ENCODE results near the gene ACSL5.

- TF ChIP-seq TCF3 (IDR thresholded peaks at IDR 0.05; ENCODE audit: borderline replicate concordance, insufficient read depth, low read depth, low read length) = no peak
- TF ChIP-seq PRDM15 (CRISPR knock-in tag; IDR thresholded peaks at IDR 0.05) = no peak
- no peak for TF ChIP-seq EP300 (IDR thresholded peaks at IDR 0.05; ENCODE audit: borderline replicate concordance in 1 of 2, control insufficient read depth in 1 of 2, low read depth in 2 of 2, low read length in 2 of 2)
- TF ChIP-seq RFX5 (IDR thresholded peaks at IDR 0.05; ENCODE audit: low read depth, low read length) = no peak
- TF ChIP-seq JUNB (IDR thresholded peaks at IDR 0.05) = no peak
- no peak for TF ChIP-seq POLR2AphosphoS5 (IDR thresholded peaks at IDR 0.05; ENCODE audit: low read length)
- TF ChIP-seq BMI1 (IDR thresholded peaks at IDR 0.05; ENCODE audit: borderline replicate concordance) = no peak
- TF ChIP-seq SIX5 (IDR thresholded peaks at IDR 0.05; ENCODE audit: low read depth, low read length, severe bottlenecking) = no peak
- no peak for TF ChIP-seq CTCF (IDR thresholded peaks at IDR 0.05 in 2 of 3, conservative IDR thresholded peaks at IDR 0.05 in 1 of 3; ENCODE audit: control insufficient read depth in 2 of 3, extremely low read depth in 1 of 3, insufficient read depth in 1 of 3, low read depth in 3 of 3, low read length in 3 of 3)
- TF ChIP-seq FOXM1 (IDR thresholded peaks at IDR 0.05; ENCODE audit: low read depth, low read length) = no peak
- TF ChIP-seq TAF1 (IDR thresholded peaks at IDR 0.05; ENCODE audit: borderline replicate concordance, low read depth, low read length) = no peak
- TF ChIP-seq TBL1XR1 (IDR thresholded peaks at IDR 0.05; ENCODE audit: low read depth, low read length) = no peak
- TF ChIP-seq MAX (IDR thresholded peaks at IDR 0.05; ENCODE audit: low read depth, low read length) = no peak
- TF ChIP-seq ATF7 (IDR thresholded peaks at IDR 0.05; ENCODE audit: low read depth) = no peak
Observed at GRCh38 chr10:112344261-112344660, 29.7 kb upstream of the ACSL5 start.

Measured in GM12878 (cell line).